Measurements from ENCODE around the gene MYCL. TPM values are rescaled to one million over a fixed set of nuclear protein-coding genes. Genes with fewer than 3 reads are reported as not detected.

MYCL gene
- total RNA-seq, 1 experiment from 2014 or later = 18.4 TPM

- Histone ChIP-seq H3K79me1 (ENCODE audit: insufficient read depth, low read depth, low read length, poor library complexity, severe bottlenecking) (peaks cover 11% of the 10 kb centered on the region), H2BK5ac (ENCODE audit: insufficient read length, low read length) (no peak overlapping the region), H2BK12ac (ENCODE audit: insufficient read length, low read depth, low read length) (no peak overlapping the region), H3K4me2 (ENCODE audit: insufficient read depth, insufficient read length, low read length) (no peak overlapping the region), H4K91ac (ENCODE audit: insufficient read length, low read depth, low read length) (no peak overlapping the region), H3K27ac (ENCODE audit: insufficient read length, low read depth, low read length) (no peak overlapping the region), H3K14ac (ENCODE audit: insufficient read depth, low read length) (no peak overlapping the region), H3K56ac (ENCODE audit: insufficient read length, low read depth, low read length) (no peak overlapping the region), H2BK120ac (ENCODE audit: low read depth, low read length, poor library complexity, severe bottlenecking) (no peak overlapping the region), H4K8ac (replicated peaks; ENCODE audit: insufficient read length, low read depth, low read length) (no peak overlapping the region), H3K18ac (ENCODE audit: insufficient read length, low read depth, low read length) (no peak overlapping the region), H3K27me3 (ENCODE audit: insufficient read depth, low read length) (no peaks in the 10 kb centered on the region), H2BK20ac (ENCODE audit: low read depth, low read length, poor library complexity, severe bottlenecking) (no peak overlapping the region), H2AFZ (ENCODE audit: low read length) (no peak overlapping the region), H3K23ac (ENCODE audit: insufficient read length, low read depth, low read length) (no peak overlapping the region), H3K23me2 (ENCODE audit: insufficient read length, low read depth, low read length, poor library complexity, severe bottlenecking) (no peaks in the 10 kb centered on the region), H3K79me2 (ENCODE audit: insufficient read depth, low read length) (peaks cover 5% of the 10 kb centered on the region; the same call in 1 of the 2 replicates), H3K9me3 (ENCODE audit: control insufficient read depth, low read depth, low read length) (no peaks in the 10 kb centered on the region), H4K20me1 (ENCODE audit: control insufficient read depth, insufficient read depth, insufficient read length) (no peaks in the 10 kb centered on the region), H4K5ac (ENCODE audit: insufficient read length, low read depth, low read length) (no peak overlapping the region), H2AK5ac (ENCODE audit: insufficient read length, low read length) (no peak overlapping the region), H3K4ac (ENCODE audit: low read depth, low read length) (no peak overlapping the region), H3T11ph (ENCODE audit: low read length) (no peak overlapping the region), H3K4me1 (ENCODE audit: insufficient read depth, low read length) (no peaks in the 10 kb centered on the region), H3K9ac (ENCODE audit: extremely low read depth, insufficient read length, low read length) (no peak overlapping the region), H2BK15ac (ENCODE audit: low read depth, low read length) (no peak overlapping the region)
- DNase-seq = no peak
- no peak for TF ChIP-seq CTCF (conservative IDR thresholded peaks at IDR 0.05)
- WGBS (ENCODE audit: extremely low coverage, insufficient read length, low lambda C conversion rate) = no CpG with 5 or more reads among the region's 7 CpGs
- no peaks in the 10 kb centered on the region for H3K9me3 Mint-ChIP-seq
- no peak overlapping the region for H3K4me3 Mint-ChIP-seq
- H3K36me3 Mint-ChIP-seq (ENCODE audit: insufficient read depth in 1 of 3, low read depth in 3 of 3) = peaks cover 11 to 25% (median 20%) of the 10 kb centered on the region in 3 experiments
- no peak overlapping the region for H3K27ac Mint-ChIP-seq
- no peaks in the 10 kb centered on the region for H3K27me3 Mint-ChIP-seq (ENCODE audit: low read depth)
- H3K4me1 Mint-ChIP-seq = peaks cover 7 to 9% of the 10 kb centered on the region in 2 experiments; a peak in 3 of 4 replicates
Observed at GRCh38 chr1:39859859-39860812, 41.6 kb downstream of the MYCL start.
